ENCODE data around the gene TIMM22.
A peak's percentile ranks its signal among the peaks of the same experiment; 100 is the strongest.
"Not testable (repeated sequence)": the region's sequence is repeated elsewhere in the genome, so short reads cannot be mapped to it uniquely, and the experiment has no call there.

TIMM22 gene

GRCh38 chr17:996554-997344, at the start of gene TIMM22:
Gene TIMM22, plus strand, starts transcription at chr17:997129. Its CDS starts 14 bp downstream, at chr17:997143.
- DNase-seq: peak; percentile 94

GRCh38 chr17:948284-948852, 48.6 kb upstream of the TIMM22 start:
- DNase-seq: peak; percentile 43

GRCh38 chr17:949623-950303, 47.2 kb upstream of the TIMM22 start:
- no peak for DNase-seq

- peak; percentile 95 for DNase-seq
These were observed 45.4 kb upstream of the TIMM22 start for GRCh38 chr17:951325-952132.

- not testable (repeated sequence) for DNase-seq
These were observed 44.3 kb upstream of the TIMM22 start for GRCh38 chr17:952592-952991.

- no peak for DNase-seq
These were observed 43.2 kb upstream of the TIMM22 start for GRCh38 chr17:953767-954166.

GRCh38 chr17:954431-955164, 42.3 kb upstream of the TIMM22 start:
- DNase-seq: peak; percentile 79

- no peak for DNase-seq
These were observed 40.0 kb upstream of the TIMM22 start for GRCh38 chr17:956905-957304.

- DNase-seq: no peak
These were observed 39.0 kb upstream of the TIMM22 start for GRCh38 chr17:957856-958421.

- peak; percentile 19 for DNase-seq
These were observed 38.0 kb upstream of the TIMM22 start for GRCh38 chr17:958712-959451.

- DNase-seq: no peak
These were observed 34.8 kb upstream of the TIMM22 start for GRCh38 chr17:962166-962565.

GRCh38 chr17:962670-963069, 34.3 kb upstream of the TIMM22 start:
- no peak for DNase-seq

- no peak for DNase-seq
These were observed 32.1 kb upstream of the TIMM22 start for GRCh38 chr17:964876-965275.

GRCh38 chr17:965311-965989, 31.5 kb upstream of the TIMM22 start:
- no peak for DNase-seq

GRCh38 chr17:967122-967521, 29.8 kb upstream of the TIMM22 start:
- no peak for DNase-seq

GRCh38 chr17:968812-969730, 27.9 kb upstream of the TIMM22 start:
- peak; percentile 21 for DNase-seq

GRCh38 chr17:969811-970355, 27.0 kb upstream of the TIMM22 start:
- DNase-seq: peak; percentile 25

- DNase-seq: no peak
These were observed 26.6 kb upstream of the TIMM22 start for GRCh38 chr17:970364-970763.

GRCh38 chr17:971861-972260, 25.1 kb upstream of the TIMM22 start:
- not testable (repeated sequence) for DNase-seq
